Prostate gland (tissue), 2 donors: ENCODE measurements around the gene PRSS1.

Experiments
- POLR2A ChIP-seq: fragments of 450-650 bp; IDR thresholded peaks from one replicate; pipeline ENCODE4 v1.6.1; 2016; ENCODE audit warnings: antibody characterized with exemption, mild to moderate bottlenecking
- POLR2AphosphoS5 ChIP-seq: sonication (generic); formaldehyde crosslinking; IDR thresholded peaks from one replicate; pipeline ENCODE4 v1.6.1; 2017; ENCODE audit warnings: antibody characterized with exemption
- TF ChIP-seq, protein P1 (sequence below), 4 experiments: fragments of 200-600 bp in 2 of 4; fragments of 450-650 bp in 2 of 4; sonication (generic) in 2 of 4; IDR thresholded peaks; 1 replicate in 3 of 4; 2 replicates in 1 of 4; pipeline ENCODE4 v1.5.1; 2016 to 2019; ENCODE audit warnings: antibody characterized with exemption in 4 of 4, mild to moderate bottlenecking in 2 of 4, moderate library complexity in 2 of 4

DNA sequence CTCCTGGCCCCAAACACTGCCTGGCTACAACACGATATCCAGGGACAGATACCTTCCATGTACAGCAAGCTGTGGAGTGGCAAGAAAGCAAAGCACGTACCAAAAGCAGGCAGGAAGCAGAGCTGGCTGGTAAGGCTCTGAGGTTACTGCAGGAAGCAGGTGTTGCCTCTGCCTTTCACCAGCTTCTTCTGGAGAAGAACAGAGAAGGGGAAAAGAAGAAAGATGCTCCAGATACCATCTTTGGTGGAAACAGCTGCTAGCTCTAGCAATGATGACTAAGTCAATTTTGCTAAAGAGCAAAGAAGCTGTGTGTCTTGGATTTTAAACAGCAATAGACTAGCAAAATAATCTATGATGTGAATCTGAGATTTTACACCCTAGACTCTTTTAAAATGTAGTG, 34.9 kb upstream of the PRSS1 start:
- TF ChIP-seq, protein P1, sequence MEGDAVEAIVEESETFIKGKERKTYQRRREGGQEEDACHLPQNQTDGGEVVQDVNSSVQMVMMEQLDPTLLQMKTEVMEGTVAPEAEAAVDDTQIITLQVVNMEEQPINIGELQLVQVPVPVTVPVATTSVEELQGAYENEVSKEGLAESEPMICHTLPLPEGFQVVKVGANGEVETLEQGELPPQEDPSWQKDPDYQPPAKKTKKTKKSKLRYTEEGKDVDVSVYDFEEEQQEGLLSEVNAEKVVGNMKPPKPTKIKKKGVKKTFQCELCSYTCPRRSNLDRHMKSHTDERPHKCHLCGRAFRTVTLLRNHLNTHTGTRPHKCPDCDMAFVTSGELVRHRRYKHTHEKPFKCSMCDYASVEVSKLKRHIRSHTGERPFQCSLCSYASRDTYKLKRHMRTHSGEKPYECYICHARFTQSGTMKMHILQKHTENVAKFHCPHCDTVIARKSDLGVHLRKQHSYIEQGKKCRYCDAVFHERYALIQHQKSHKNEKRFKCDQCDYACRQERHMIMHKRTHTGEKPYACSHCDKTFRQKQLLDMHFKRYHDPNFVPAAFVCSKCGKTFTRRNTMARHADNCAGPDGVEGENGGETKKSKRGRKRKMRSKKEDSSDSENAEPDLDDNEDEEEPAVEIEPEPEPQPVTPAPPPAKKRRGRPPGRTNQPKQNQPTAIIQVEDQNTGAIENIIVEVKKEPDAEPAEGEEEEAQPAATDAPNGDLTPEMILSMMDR (IDR thresholded peaks at IDR 0.05), result no peak
- TF ChIP-seq POLR2A (no peak), POLR2AphosphoS5 (no peak)
